IgD-negative memory B cell (primary cell): ENCODE data around the gene CHRD. TPM values are rescaled to one million over a fixed set of nuclear protein-coding genes. Genes with fewer than 3 reads are reported as not detected.
A peak's percentile ranks its signal among the peaks of the same experiment; 100 is the strongest.

ENCODE experiments used
- H3K27ac Mint-ChIP-seq, 3 donors: one replicate each; pipeline ENCODE4 v1.8.0; 2020 to 2022; ENCODE audit warnings: mild to moderate bottlenecking in 3 of 3, mixed read lengths in 3 of 3, moderate library complexity in 1 of 3
- H3K27me3 Mint-ChIP-seq: one replicate; pipeline ENCODE4 v1.8.0; 2021; ENCODE audit warnings: mixed read lengths
- H3K36me3 Mint-ChIP-seq: one replicate; pipeline ENCODE4 v1.8.0; 2020; ENCODE audit warnings: mild to moderate bottlenecking, mixed read lengths
- H3K4me1 Mint-ChIP-seq, 3 donors: one replicate each; pipeline ENCODE4 v1.8.0; 2020 to 2022; ENCODE audit warnings: mixed read lengths in 3 of 3, mild to moderate bottlenecking in 1 of 3
- H3K4me3 Mint-ChIP-seq, 4 donors: one replicate each; pipeline ENCODE4 v1.8.0; 2020 to 2022; ENCODE audit warnings: mild to moderate bottlenecking in 4 of 4, mixed read lengths in 4 of 4, moderate library complexity in 3 of 4
- H3K9me3 Mint-ChIP-seq, 3 donors: one replicate each; pipeline ENCODE4 v1.8.0; 2020 to 2021; ENCODE audit warnings: mixed read lengths in 3 of 3, mild to moderate bottlenecking in 1 of 3
- polyA plus RNA-seq: library from polyadenylated mRNA; unstranded; fragments of 300-500 nt; fragmentation: Illumina TruSeq; gene quantifications from one replicate; pipeline ENCODE4 v1.2.3, GENCODE V29; 2021

The CHRD gene
- polyA plus RNA-seq, 1 donor from 2014 or later, result not detected

- no peak overlapping the region for H3K4me3 Mint-ChIP-seq
- H3K4me1 Mint-ChIP-seq, result no peaks in the 10 kb centered on the region
- H3K27me3 Mint-ChIP-seq, result peaks cover 1% of the 10 kb centered on the region
- peaks cover 2% of the 10 kb centered on the region for H3K36me3 Mint-ChIP-seq
- no peaks in the 10 kb centered on the region for H3K9me3 Mint-ChIP-seq
- H3K27ac Mint-ChIP-seq, result no peak overlapping the region
Observed at GRCh38 chr3:184352897-184353545, 26.8 kb upstream of the CHRD start.

GRCh38 chr3:184353546-184353941 is 26.3 kb upstream of the CHRD start:
- Mint-ChIP-seq H3K9me3 (no peaks in the 10 kb centered on the region), H3K27me3 (peaks cover 1% of the 10 kb centered on the region), H3K27ac (no peak overlapping the region), H3K4me1 (no peaks in the 10 kb centered on the region), H3K36me3 (peaks cover 2% of the 10 kb centered on the region), H3K4me3 (no peak overlapping the region)

GRCh38 chr3:184354121-184354728 is 25.6 kb upstream of the CHRD start:
- H3K27me3 Mint-ChIP-seq, result peaks cover 1% of the 10 kb centered on the region
- no peak overlapping the region for H3K27ac Mint-ChIP-seq
- no peaks in the 10 kb centered on the region for H3K4me1 Mint-ChIP-seq
- no peak overlapping the region for H3K4me3 Mint-ChIP-seq
- peaks cover 2% of the 10 kb centered on the region for H3K36me3 Mint-ChIP-seq
- no peaks in the 10 kb centered on the region for H3K9me3 Mint-ChIP-seq

- Mint-ChIP-seq H3K27me3 (peaks cover 1% of the 10 kb centered on the region), H3K4me3 (no peak overlapping the region), H3K27ac (no peak overlapping the region), H3K9me3 (no peaks in the 10 kb centered on the region), H3K36me3 (peaks cover 2% of the 10 kb centered on the region), H3K4me1 (no peaks in the 10 kb centered on the region)
Observed at GRCh38 chr3:184354754-184355153, 25.1 kb upstream of the CHRD start.

- Mint-ChIP-seq H3K4me1 (no peaks in the 10 kb centered on the region), H3K27ac (no peak overlapping the region), H3K36me3 (no peaks in the 10 kb centered on the region), H3K9me3 (no peaks in the 10 kb centered on the region), H3K27me3 (peaks cover 1% of the 10 kb centered on the region), H3K4me3 (no peak overlapping the region)
Observed at GRCh38 chr3:184355261-184356040, 24.4 kb upstream of the CHRD start.

GRCh38 chr3:184357248-184358123 is 22.4 kb upstream of the CHRD start:
- Mint-ChIP-seq H3K9me3 (no peaks in the 10 kb centered on the region), H3K4me1 (peaks cover 0 to 4% (median 3%) of the 10 kb centered on the region in 3 donors), H3K27ac (no peak overlapping the region), H3K27me3 (peaks cover 1% of the 10 kb centered on the region), H3K4me3 (peak overlapping the region in 1 of 4 donors; percentile 57), H3K36me3 (no peaks in the 10 kb centered on the region)

GRCh38 chr3:184358124-184358767 is 21.6 kb upstream of the CHRD start:
- peak overlapping the region in 1 of 4 donors; percentile 57 for H3K4me3 Mint-ChIP-seq
- no peak overlapping the region for H3K27ac Mint-ChIP-seq

GRCh38 chr3:184358921-184359350 is 20.9 kb upstream of the CHRD start:
- no peaks in the 10 kb centered on the region for H3K9me3 Mint-ChIP-seq
- no peaks in the 10 kb centered on the region for H3K36me3 Mint-ChIP-seq
- H3K4me1 Mint-ChIP-seq, result peaks cover 4 to 6% (median 5%) of the 10 kb centered on the region in 3 donors
- peak overlapping the region in 1 of 3 donors; percentile 77 for H3K27ac Mint-ChIP-seq
- peak overlapping the region in 1 of 4 donors; percentile 57 for H3K4me3 Mint-ChIP-seq
- peaks cover 1% of the 10 kb centered on the region for H3K27me3 Mint-ChIP-seq

More at GRCh38 chr3:184358124-184358767, 21.6 kb upstream of the CHRD start:
- Mint-ChIP-seq H3K9me3 (no peaks in the 10 kb centered on the region), H3K27me3 (peaks cover 1% of the 10 kb centered on the region), H3K36me3 (no peaks in the 10 kb centered on the region), H3K4me1 (peaks cover 2 to 5% (median 4%) of the 10 kb centered on the region in 3 donors)

- H3K9me3 Mint-ChIP-seq, result no peaks in the 10 kb centered on the region
- peaks cover 1% of the 10 kb centered on the region for H3K27me3 Mint-ChIP-seq
- H3K27ac Mint-ChIP-seq, result peak overlapping the region in 1 of 3 donors; percentile 77
- no peaks in the 10 kb centered on the region for H3K36me3 Mint-ChIP-seq
- H3K4me3 Mint-ChIP-seq, result peak overlapping the region in 1 of 4 donors; percentile 66
- H3K4me1 Mint-ChIP-seq, result peaks cover 7 to 9% (median 9%) of the 10 kb centered on the region in 3 donors
Observed at GRCh38 chr3:184359610-184360009, 20.2 kb upstream of the CHRD start.

GRCh38 chr3:184360070-184360928 is 19.6 kb upstream of the CHRD start:
- no peaks in the 10 kb centered on the region for H3K27me3 Mint-ChIP-seq
- H3K27ac Mint-ChIP-seq, result no peak overlapping the region
- no peaks in the 10 kb centered on the region for H3K9me3 Mint-ChIP-seq
- no peaks in the 10 kb centered on the region for H3K36me3 Mint-ChIP-seq
- peak overlapping the region; percentile 66 to 95 (median 84) for H3K4me3 Mint-ChIP-seq
- peaks cover 11 to 15% (median 12%) of the 10 kb centered on the region in 3 donors for H3K4me1 Mint-ChIP-seq

GRCh38 chr3:184360929-184361531 is 18.8 kb upstream of the CHRD start:
- H3K4me3 Mint-ChIP-seq, result peak overlapping the region; percentile 66 to 95 (median 84)
- H3K36me3 Mint-ChIP-seq, result no peaks in the 10 kb centered on the region
- H3K27ac Mint-ChIP-seq, result no peak overlapping the region
- no peaks in the 10 kb centered on the region for H3K9me3 Mint-ChIP-seq
- no peaks in the 10 kb centered on the region for H3K27me3 Mint-ChIP-seq
- H3K4me1 Mint-ChIP-seq, result peaks cover 11 to 15% (median 12%) of the 10 kb centered on the region in 3 donors

GRCh38 chr3:184361532-184361931 is 18.3 kb upstream of the CHRD start, which contains the start of the genes CLCN2 and POLR2H:
Gene CLCN2 (minus strand): TSS chr3:184361605. CDS start chr3:184361479, 126 bp downstream.
Gene POLR2H (plus strand): TSS chr3:184361710. CDS start chr3:184363493, 1,783 bp downstream.
- H3K27me3 Mint-ChIP-seq, result no peaks in the 10 kb centered on the region
- no peaks in the 10 kb centered on the region for H3K36me3 Mint-ChIP-seq
- H3K4me1 Mint-ChIP-seq, result peaks cover 11 to 15% (median 12%) of the 10 kb centered on the region in 3 donors
- no peaks in the 10 kb centered on the region for H3K9me3 Mint-ChIP-seq
- H3K27ac Mint-ChIP-seq, result peak within 1 kb of the TSS; percentile 80 to 98 (median 90)
- H3K4me3 Mint-ChIP-seq, result peak within 1 kb of the TSS; percentile 92 to 99 (median 95)
